HEK293T (cell line): ENCODE data around the gene EBNA1BP2.
"Not testable (repeated sequence)": the region's sequence is repeated elsewhere in the genome, so short reads cannot be mapped to it uniquely, and the experiment has no call there.

Experiments used
- CTCF ChIA-PET: fragments of 350-600 bp; formaldehyde crosslinking; extraction: SDS; loops from one replicate; lab custom pipeline; 2021; ENCODE audit warnings: antibody characterized with exemption, inconsistent platforms; lab: Yijun Ruan, JAX
- POLR2A ChIA-PET: fragments of 350-600 bp; formaldehyde crosslinking; extraction: SDS; loops from one replicate; lab custom pipeline; 2020; ENCODE audit warnings: antibody characterized with exemption, inconsistent platforms; lab: Yijun Ruan, JAX
- DNase-seq: peaks from one replicate; pipeline ENCODE4 v3.0.0; 2012; ENCODE audit warnings: mixed read lengths; ENCODE audit errors: extremely low spot score
- ARNT ChIP-seq: fragments of 450-650 bp; IDR thresholded peaks from 2 replicates; pipeline ENCODE4 v1.6.1; 2017; ENCODE audit warnings: mild to moderate bottlenecking
- BHLHE40 ChIP-seq: fragments of 450-650 bp; IDR thresholded peaks from 2 replicates; pipeline ENCODE4 v1.6.1; 2016; ENCODE audit warnings: mild to moderate bottlenecking, moderate library complexity, borderline replicate concordance
- CTBP1 ChIP-seq: fragments of 450-650 bp; IDR thresholded peaks from 2 replicates; pipeline ENCODE4 v1.6.1; 2016; ENCODE audit warnings: borderline replicate concordance
- ELF4 ChIP-seq: fragments of 450-650 bp; IDR thresholded peaks from 2 replicates; pipeline ENCODE4 v1.6.1; 2017; ENCODE audit warnings: antibody characterized with exemption
- FOXA1 ChIP-seq: fragments of 450-650 bp; IDR thresholded peaks from 2 replicates; pipeline ENCODE4 v1.6.1; 2016; ENCODE audit warnings: mild to moderate bottlenecking
- FOXK2 ChIP-seq: fragments of 450-650 bp; IDR thresholded peaks from 2 replicates; pipeline ENCODE4 v1.6.1; 2016; ENCODE audit warnings: mild to moderate bottlenecking
- FOXM1 ChIP-seq: fragments of 450-650 bp; IDR thresholded peaks from 2 replicates; pipeline ENCODE4 v1.6.1; 2017; ENCODE audit warnings: mild to moderate bottlenecking, borderline replicate concordance
- HDGF ChIP-seq: fragments of 450-650 bp; IDR thresholded peaks from 2 replicates; pipeline ENCODE4 v1.6.1; 2017; ENCODE audit warnings: antibody characterized with exemption, borderline replicate concordance
- L3MBTL2 ChIP-seq: fragments of 450-650 bp; conservative IDR thresholded peaks from 2 replicates; pipeline ENCODE4 v1.6.1; 2016; ENCODE audit warnings: mild to moderate bottlenecking
- LEF1 ChIP-seq: fragments of 450-650 bp; IDR thresholded peaks from 2 replicates; pipeline ENCODE4 v1.6.1; 2017; ENCODE audit warnings: mild to moderate bottlenecking, borderline replicate concordance
- NFRKB ChIP-seq: fragments of 450-650 bp; IDR thresholded peaks from 2 replicates; pipeline ENCODE4 v1.6.1; 2016; ENCODE audit warnings: mild to moderate bottlenecking, moderate library complexity
- SP1 ChIP-seq: fragments of 450-650 bp; IDR thresholded peaks from 2 replicates; pipeline ENCODE4 v1.6.1; 2017
- SUZ12 ChIP-seq: fragments of 450-650 bp; IDR thresholded peaks from 2 replicates; pipeline ENCODE4 v1.6.1; 2016; ENCODE audit warnings: mild to moderate bottlenecking
- TARDBP ChIP-seq: fragments of 450-650 bp; IDR thresholded peaks from 2 replicates; pipeline ENCODE4 v1.6.1; 2016
- ZNF384 ChIP-seq: fragments of 450-650 bp; IDR thresholded peaks from 2 replicates; pipeline ENCODE4 v1.6.1; 2016
- TF ChIP-seq, protein P1 (sequence below): fragments of 450-650 bp; IDR thresholded peaks from 2 replicates; pipeline ENCODE4 v1.6.1; 2016

The EBNA1BP2 gene

DNA sequence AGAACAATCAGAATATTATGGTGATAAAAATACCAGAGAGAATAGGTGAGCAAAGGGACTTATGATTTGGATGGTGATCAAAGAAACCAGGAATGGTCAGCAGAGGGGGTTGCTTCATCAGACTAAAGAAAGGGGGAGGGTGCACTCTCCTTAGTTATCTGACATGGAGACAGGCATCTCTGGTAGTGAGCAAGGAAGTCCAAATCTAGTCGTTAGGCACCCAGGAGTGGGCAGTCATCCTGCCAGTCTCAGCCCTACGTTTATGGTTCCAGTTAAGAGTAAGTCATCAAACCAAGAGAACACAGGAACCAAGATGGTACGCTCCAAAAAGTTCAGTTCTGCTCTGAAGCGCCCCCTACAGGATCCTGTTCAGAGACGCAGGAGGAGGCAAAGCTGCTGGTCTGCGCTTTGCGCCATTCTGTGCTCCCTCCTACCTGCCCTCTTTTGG lies 28.6 kb downstream of the EBNA1BP2 start:
- no peak for TF ChIP-seq LEF1
- TF ChIP-seq, protein P1, sequence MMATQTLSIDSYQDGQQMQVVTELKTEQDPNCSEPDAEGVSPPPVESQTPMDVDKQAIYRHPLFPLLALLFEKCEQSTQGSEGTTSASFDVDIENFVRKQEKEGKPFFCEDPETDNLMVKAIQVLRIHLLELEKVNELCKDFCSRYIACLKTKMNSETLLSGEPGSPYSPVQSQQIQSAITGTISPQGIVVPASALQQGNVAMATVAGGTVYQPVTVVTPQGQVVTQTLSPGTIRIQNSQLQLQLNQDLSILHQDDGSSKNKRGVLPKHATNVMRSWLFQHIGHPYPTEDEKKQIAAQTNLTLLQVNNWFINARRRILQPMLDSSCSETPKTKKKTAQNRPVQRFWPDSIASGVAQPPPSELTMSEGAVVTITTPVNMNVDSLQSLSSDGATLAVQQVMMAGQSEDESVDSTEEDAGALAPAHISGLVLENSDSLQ: no peak
- TF ChIP-seq FOXM1: no peak
- TF ChIP-seq SUZ12: no peak
- TF ChIP-seq TARDBP: no peak
- TF ChIP-seq ELF4: no peak
- TF ChIP-seq ZNF384: no peak
- TF ChIP-seq L3MBTL2: no peak
- no peak for TF ChIP-seq CTBP1
- TF ChIP-seq SP1: no peak
- TF ChIP-seq NFRKB: no peak
- TF ChIP-seq HDGF: no peak
- TF ChIP-seq FOXK2: no peak
- TF ChIP-seq BHLHE40: no peak
- TF ChIP-seq FOXA1: no peak
- TF ChIP-seq ARNT: no peak
- POLR2A ChIA-PET: no interaction called here
- no peak for DNase-seq
- CTCF ChIA-PET: no interaction called here

DNA sequence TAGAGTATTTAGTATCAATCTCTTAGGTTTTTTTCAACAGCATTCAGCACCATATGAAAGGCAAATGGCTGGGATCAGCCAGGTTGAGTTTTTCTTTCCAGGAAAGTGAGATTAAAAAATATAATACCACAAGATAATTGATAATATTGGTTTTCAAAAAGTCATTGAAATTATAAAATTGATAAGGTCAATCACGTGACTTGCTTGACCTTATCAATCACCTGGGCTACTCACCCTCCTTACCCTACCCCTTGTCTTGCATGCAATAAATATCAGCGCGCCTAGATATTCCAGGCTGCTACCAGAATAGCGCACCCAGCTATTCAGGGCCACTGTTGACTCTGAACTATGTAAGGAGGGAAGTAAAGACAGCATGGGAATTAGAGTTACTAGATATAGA lies 31.5 kb downstream of the EBNA1BP2 start:
- TF ChIP-seq L3MBTL2 (no peak), SP1 (no peak), FOXK2 (no peak), FOXM1 (no peak), BHLHE40 (no peak), TARDBP (no peak), HDGF (no peak), NFRKB (no peak), ARNT (no peak), CTBP1 (no peak), SUZ12 (no peak), FOXA1 (no peak), LEF1 (no peak)
- TF ChIP-seq, protein P1: no peak
- CTCF ChIA-PET: no interaction called here

DNA sequence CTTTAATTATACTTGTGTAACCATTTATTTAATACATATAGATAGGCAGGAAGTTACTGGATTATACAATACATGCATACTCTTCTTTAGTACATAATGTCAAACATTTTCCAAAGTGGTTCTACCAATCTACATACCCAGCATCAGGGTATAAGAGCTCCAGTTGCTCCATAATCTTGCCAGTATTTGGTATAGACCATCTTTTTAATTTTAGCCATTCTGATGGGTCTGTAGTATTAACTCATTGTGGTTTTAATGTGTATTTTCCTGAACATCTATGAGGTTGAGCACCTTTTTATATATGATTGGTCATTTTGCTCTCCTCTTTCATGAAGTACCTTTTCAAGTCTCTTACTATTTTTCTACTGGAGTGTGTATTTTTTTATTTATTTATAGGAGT lies 32.1 kb downstream of the EBNA1BP2 start:
- DNase-seq: no peak
- POLR2A ChIA-PET: no interaction called here
- CTCF ChIA-PET: no interaction called here
- TF ChIP-seq BHLHE40 (no peak), SUZ12 (no peak), HDGF (no peak), LEF1 (no peak), TARDBP (no peak), SP1 (no peak), CTBP1 (no peak), FOXA1 (no peak), ELF4 (no peak), FOXK2 (no peak), ZNF384 (no peak), FOXM1 (no peak), L3MBTL2 (no peak), NFRKB (no peak), ARNT (no peak)
- TF ChIP-seq, protein P1: no peak

More for the DNA sequence above, 31.5 kb downstream of the EBNA1BP2 start:
- no peak for DNase-seq
- POLR2A ChIA-PET: no interaction called here

DNA sequence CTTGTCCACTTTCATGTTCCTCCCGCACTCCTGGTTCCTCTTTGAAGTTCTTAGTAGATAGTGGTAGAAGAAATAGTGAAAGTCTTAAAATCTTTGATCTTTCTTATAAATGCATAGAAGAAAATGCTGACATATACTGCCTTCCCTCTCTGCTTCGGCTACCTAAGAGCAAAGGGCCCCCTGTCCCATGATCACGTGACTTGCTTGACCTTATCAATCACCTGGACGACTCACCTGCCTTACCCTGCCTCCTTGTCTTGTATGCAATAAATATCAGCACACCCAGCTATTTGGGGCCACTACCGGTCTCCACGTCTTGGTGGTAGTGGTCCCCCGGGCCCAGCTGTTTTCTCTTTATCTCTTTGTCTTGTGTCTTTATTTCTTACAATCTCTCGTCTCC lies 32.8 kb downstream of the EBNA1BP2 start:
- POLR2A ChIA-PET, CTCF ChIA-PET, DNase-seq: not testable (repeated sequence)

DNA sequence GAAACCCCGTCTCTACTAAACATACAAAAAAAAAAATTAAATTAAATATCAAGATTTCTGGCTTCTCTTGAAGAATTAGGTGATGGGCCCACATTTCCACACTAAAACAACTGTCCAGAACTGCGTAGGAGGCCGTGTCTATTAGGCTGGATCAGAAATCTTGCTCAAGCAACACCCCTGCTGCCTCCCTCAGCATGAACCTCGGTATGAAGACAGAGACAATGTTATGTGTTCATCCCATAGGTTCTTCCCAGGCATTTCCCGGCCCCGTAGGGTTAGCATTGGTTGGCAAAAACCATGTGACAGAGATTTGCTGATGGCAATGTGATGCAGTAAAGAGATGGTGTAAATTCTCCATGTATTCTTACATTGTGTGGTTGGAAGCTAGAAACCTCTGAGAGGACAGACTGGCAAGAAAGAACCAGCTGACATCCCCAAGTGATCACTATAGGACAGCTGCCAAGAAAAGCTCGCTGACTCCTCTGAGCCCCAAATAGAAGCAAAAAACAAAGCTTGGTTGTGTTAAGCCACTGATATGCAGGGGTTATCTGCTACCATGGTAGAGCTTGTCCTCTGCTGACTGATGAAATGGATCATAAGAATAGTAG lies 34.5 kb downstream of the EBNA1BP2 start:
- TF ChIP-seq ELF4 (no peak), HDGF (no peak), SP1 (no peak), LEF1 (no peak), L3MBTL2 (no peak), TARDBP (no peak), FOXK2 (no peak), ARNT (no peak), SUZ12 (no peak), FOXM1 (no peak), FOXA1 (no peak), NFRKB (no peak), BHLHE40 (no peak), CTBP1 (no peak), ZNF384 (no peak)
- TF ChIP-seq, protein P1: no peak
- ChIA-PET CTCF (no interaction called here), POLR2A (no interaction called here)
- no peak for DNase-seq
